IPS-11a (cell line): Measurements from ENCODE around the gene SRGAP2B.
"Not testable (repeated sequence)": the region's sequence is repeated elsewhere in the genome, so short reads cannot be mapped to it uniquely, and the experiment has no call there.

Experiments used
- H3K4me3 ChIP-seq: one replicate; pipeline ENCODE4 v1.5.1; 2013; ENCODE audit warnings: low read depth, low read length, control low read depth

Gene SRGAP2B

GRCh38 chr1:145082483-145083255 is 12.5 kb downstream of the SRGAP2B start:
- H3K4me3 ChIP-seq = not testable (repeated sequence)

- H3K4me3 ChIP-seq = not testable (repeated sequence)
These were observed 14.9 kb downstream of the SRGAP2B start for GRCh38 chr1:145080193-145080592.

GRCh38 chr1:145079737-145080136 is 15.4 kb downstream of the SRGAP2B start:
- not testable (repeated sequence) for H3K4me3 ChIP-seq

- not testable (repeated sequence) for H3K4me3 ChIP-seq
These were observed 16.2 kb downstream of the SRGAP2B start for GRCh38 chr1:145078787-145079370.

GRCh38 chr1:145077872-145078786 is 17.0 kb downstream of the SRGAP2B start:
- not testable (repeated sequence) for H3K4me3 ChIP-seq

- not testable (repeated sequence) for H3K4me3 ChIP-seq
These were observed 18.3 kb downstream of the SRGAP2B start for GRCh38 chr1:145076877-145077276.

- not testable (repeated sequence) for H3K4me3 ChIP-seq
These were observed 21.0 kb downstream of the SRGAP2B start for GRCh38 chr1:145074021-145074559.

- H3K4me3 ChIP-seq = not testable (repeated sequence)
These were observed 23.6 kb downstream of the SRGAP2B start for GRCh38 chr1:145071569-145071968.

- not testable (repeated sequence) for H3K4me3 ChIP-seq
These were observed 28.6 kb downstream of the SRGAP2B start for GRCh38 chr1:145066486-145066885.

GRCh38 chr1:145065194-145065826 is 29.8 kb downstream of the SRGAP2B start:
- not testable (repeated sequence) for H3K4me3 ChIP-seq

GRCh38 chr1:145063941-145064648 is 31.0 kb downstream of the SRGAP2B start:
- H3K4me3 ChIP-seq = not testable (repeated sequence)

GRCh38 chr1:145063285-145063684 is 31.8 kb downstream of the SRGAP2B start:
- not testable (repeated sequence) for H3K4me3 ChIP-seq

- not testable (repeated sequence) for H3K4me3 ChIP-seq
These were observed 36.9 kb downstream of the SRGAP2B start for GRCh38 chr1:145058184-145058583.

GRCh38 chr1:145055217-145055760 is 39.8 kb downstream of the SRGAP2B start:
- not testable (repeated sequence) for H3K4me3 ChIP-seq

GRCh38 chr1:145053428-145053827 is 41.7 kb downstream of the SRGAP2B start:
- not testable (repeated sequence) for H3K4me3 ChIP-seq

- H3K4me3 ChIP-seq = not testable (repeated sequence)
These were observed 42.9 kb downstream of the SRGAP2B start for GRCh38 chr1:145052019-145052776.

GRCh38 chr1:145048181-145048856 is 46.8 kb downstream of the SRGAP2B start:
- H3K4me3 ChIP-seq = not testable (repeated sequence)

- H3K4me3 ChIP-seq = not testable (repeated sequence)
These were observed 47.6 kb downstream of the SRGAP2B start for GRCh38 chr1:145047553-145047952.
